Stomach smooth muscle (tissue), 2 donors: Measurements from ENCODE around the gene ARHGEF4.

Source experiments
- H3K27ac ChIP-seq: one replicate; pipeline ENCODE4 v1.7.0; 2013; ENCODE audit warnings: mild to moderate bottlenecking, low read length, inconsistent platforms
- H3K27me3 ChIP-seq, 2 donors: one replicate each; pipeline ENCODE4 v1.7.0; 2013; ENCODE audit warnings: low read length in 2 of 2; ENCODE audit not compliant: insufficient read depth in 2 of 2, control insufficient read depth in 1 of 2
- H3K36me3 ChIP-seq, 2 donors: one replicate each; pipeline ENCODE4 v1.7.0; 2013; ENCODE audit warnings: low read length in 2 of 2; ENCODE audit not compliant: control insufficient read depth in 2 of 2, insufficient read depth in 2 of 2
- H3K4me1 ChIP-seq: one replicate; pipeline ENCODE4 v1.7.0; 2013; ENCODE audit warnings: low read length; ENCODE audit not compliant: control insufficient read depth, insufficient read depth
- H3K4me3 ChIP-seq, 2 donors: one replicate each; pipeline ENCODE4 v1.7.0; 2013; ENCODE audit warnings: low read length in 2 of 2
- H3K9ac ChIP-seq, 2 donors: one replicate each; pipeline ENCODE4 v1.7.0; 2013; ENCODE audit warnings: low read length in 2 of 2, mild to moderate bottlenecking in 1 of 2
- H3K9me3 ChIP-seq, 2 donors: one replicate each; pipeline ENCODE4 v1.7.0; 2013; ENCODE audit warnings: low read length in 2 of 2; ENCODE audit not compliant: control insufficient read depth in 2 of 2
- donor health status: healthy.
- donor health status: Pancreatic carcinoma.

The ARHGEF4 gene

DNA sequence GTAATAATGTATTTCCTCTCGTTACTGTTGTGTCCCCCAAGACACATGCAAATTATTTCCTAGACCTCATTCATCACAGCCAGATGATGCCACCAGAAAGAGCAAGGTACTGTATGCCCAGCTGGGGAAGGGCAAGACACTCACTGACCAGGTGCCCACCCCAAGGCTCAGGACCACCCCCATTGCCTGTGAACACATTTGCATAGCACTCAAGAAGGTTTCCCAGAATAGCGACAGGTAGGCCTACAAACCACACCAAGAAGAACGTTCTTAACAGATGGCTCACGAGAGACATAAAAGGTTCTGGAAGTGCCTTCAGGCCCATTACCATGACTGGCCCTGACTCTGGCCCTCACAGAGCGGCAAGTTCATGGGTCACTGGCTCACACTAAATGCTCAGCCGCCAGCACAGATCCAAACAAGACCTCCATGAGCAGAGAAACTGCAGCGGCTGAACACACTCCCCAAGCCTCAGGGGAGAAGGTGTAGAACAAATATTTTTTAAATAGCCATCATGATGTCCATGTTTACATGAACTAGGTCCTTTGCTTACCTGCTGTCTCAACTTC is 212.5 kb downstream of the ARHGEF4 start:
- H3K9ac ChIP-seq, result no peak overlapping the region
- no peaks in the 10 kb centered on the region for H3K9me3 ChIP-seq
- H3K36me3 ChIP-seq, result peaks cover 37 to 62% of the 10 kb centered on the region in 2 donors
- H3K27me3 ChIP-seq, result no peaks in the 10 kb centered on the region
- no peaks in the 10 kb centered on the region for H3K4me1 ChIP-seq
- H3K4me3 ChIP-seq, result no peak overlapping the region
- H3K27ac ChIP-seq, result no peak overlapping the region

DNA sequence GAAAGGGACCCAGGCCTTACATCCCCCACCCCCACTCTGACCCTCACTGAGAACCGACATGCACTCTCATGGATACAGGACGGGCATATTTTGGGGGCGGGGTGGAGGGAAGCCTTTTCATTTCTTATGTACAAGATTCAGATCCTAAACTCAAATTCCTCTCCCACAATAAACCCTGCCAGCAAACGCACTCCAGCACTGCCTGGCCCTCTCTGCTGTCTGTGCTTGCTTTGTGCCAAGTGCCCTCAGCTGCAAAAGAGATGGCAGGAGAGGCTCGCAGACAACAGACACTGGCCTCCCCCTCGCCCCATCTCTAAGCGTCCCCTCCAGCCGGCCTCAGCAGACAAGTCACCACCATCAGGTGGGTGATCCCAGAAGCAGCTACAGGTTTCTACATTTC is 214.2 kb downstream of the ARHGEF4 start:
- Histone ChIP-seq H3K27me3 (no peaks in the 10 kb centered on the region), H3K27ac (no peak overlapping the region), H3K9me3 (no peaks in the 10 kb centered on the region), H3K4me1 (peaks cover 9% of the 10 kb centered on the region), H3K9ac (no peak overlapping the region), H3K4me3 (no peak overlapping the region), H3K36me3 (peaks cover 47 to 70% of the 10 kb centered on the region in 2 donors)

DNA sequence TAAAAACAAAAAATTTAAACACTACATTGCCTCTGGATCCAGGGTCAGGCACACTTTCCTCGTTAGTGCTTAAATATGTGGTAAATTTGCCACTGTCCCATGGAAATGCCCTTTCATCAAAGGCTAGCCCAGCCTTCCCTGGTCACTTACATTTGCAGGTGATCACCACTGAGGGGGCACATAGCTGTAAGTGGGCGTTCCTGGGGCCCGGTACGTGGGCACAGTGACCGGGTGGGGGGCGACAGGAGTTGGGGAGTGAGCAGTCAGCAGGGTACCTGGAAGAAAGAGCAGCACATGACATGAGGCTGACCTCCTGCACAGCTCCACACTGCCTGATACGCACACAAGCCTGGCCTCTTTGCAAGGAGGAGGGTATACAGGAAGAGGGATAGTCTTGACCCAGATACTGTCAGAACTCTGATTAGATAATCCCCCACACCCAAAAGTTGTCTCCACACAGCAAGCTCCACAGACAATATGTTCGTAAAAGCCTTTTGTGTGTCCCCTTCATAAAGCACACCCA is 216.1 kb downstream of the ARHGEF4 start:
- Histone ChIP-seq H3K36me3 (peaks cover 49 to 64% of the 10 kb centered on the region in 2 donors), H3K9me3 (no peaks in the 10 kb centered on the region), H3K27me3 (no peaks in the 10 kb centered on the region), H3K27ac (no peak overlapping the region), H3K4me1 (peaks cover 20% of the 10 kb centered on the region), H3K9ac (no peak overlapping the region), H3K4me3 (no peak overlapping the region)

DNA sequence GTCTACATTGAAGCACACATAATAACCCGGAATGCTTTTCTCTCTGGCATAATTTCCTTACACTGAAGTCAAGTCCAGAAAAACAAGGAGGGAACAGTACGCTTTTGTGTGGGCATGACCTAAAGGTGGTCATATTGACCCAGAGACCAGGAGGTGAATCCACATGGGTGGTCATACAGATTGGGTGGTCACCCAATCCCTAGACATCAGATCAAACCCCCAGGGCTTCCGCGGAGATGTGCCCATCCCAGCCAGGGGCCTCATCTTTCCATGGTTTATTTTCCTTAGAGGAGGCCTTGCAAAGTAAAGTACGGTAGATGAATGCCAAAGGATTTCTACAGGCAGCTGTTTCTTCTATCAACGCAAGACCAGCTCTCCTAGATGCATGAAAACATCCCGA is 217.8 kb downstream of the ARHGEF4 start:
- Histone ChIP-seq H3K4me1 (peaks cover 20% of the 10 kb centered on the region), H3K36me3 (peaks cover 41 to 54% of the 10 kb centered on the region in 2 donors), H3K9ac (no peak overlapping the region), H3K27ac (no peak overlapping the region), H3K4me3 (no peak overlapping the region), H3K27me3 (no peaks in the 10 kb centered on the region), H3K9me3 (no peaks in the 10 kb centered on the region)

DNA sequence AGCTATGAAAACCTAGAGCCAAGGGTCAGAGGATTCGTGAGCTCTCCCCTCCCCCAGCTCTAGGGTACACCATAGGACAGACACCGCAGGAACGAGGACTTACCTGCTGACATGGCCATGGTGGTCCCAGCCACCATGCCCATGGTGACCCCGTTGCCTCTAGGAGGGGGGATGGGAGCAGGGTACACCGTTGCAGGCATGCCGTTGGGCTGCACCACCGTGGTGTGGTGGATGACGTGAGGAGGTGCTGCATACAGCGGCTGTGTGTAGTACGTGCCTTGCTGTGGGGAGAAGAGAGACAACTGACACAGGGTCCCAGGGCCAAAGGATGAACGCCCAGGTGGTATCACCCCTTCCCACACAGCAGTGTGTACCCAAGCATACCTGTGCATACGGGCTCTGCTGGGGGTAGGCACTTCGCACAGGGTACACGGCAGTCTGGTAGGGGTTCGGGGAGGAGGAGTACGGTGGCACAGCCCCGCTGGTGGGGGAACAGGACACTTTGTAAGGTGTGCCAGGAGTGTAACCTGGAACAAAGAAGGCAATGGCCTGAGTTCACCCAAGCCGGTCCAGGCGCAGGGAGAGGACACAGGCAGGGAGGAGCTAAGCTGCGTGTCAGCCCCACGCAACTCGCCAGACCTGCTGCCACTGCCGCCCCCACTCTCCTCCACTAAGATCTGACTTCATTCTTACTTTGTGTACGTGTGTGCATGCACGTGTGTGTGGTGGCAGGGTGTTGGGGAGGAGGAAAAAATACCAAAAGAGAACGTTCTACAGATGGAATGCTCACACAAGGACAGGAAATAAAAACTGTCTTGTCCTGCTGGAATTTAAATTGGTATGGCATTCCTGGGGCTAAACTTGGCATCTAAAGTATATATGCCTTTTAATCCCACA is 218.7 kb downstream of the ARHGEF4 start:
- Histone ChIP-seq H3K9ac (no peak overlapping the region), H3K27me3 (no peaks in the 10 kb centered on the region), H3K4me3 (peak overlapping the region in 1 of 2 donors; percentile 8), H3K27ac (no peak overlapping the region), H3K36me3 (peaks cover 36 to 47% of the 10 kb centered on the region in 2 donors), H3K9me3 (no peaks in the 10 kb centered on the region), H3K4me1 (peaks cover 20% of the 10 kb centered on the region)

DNA sequence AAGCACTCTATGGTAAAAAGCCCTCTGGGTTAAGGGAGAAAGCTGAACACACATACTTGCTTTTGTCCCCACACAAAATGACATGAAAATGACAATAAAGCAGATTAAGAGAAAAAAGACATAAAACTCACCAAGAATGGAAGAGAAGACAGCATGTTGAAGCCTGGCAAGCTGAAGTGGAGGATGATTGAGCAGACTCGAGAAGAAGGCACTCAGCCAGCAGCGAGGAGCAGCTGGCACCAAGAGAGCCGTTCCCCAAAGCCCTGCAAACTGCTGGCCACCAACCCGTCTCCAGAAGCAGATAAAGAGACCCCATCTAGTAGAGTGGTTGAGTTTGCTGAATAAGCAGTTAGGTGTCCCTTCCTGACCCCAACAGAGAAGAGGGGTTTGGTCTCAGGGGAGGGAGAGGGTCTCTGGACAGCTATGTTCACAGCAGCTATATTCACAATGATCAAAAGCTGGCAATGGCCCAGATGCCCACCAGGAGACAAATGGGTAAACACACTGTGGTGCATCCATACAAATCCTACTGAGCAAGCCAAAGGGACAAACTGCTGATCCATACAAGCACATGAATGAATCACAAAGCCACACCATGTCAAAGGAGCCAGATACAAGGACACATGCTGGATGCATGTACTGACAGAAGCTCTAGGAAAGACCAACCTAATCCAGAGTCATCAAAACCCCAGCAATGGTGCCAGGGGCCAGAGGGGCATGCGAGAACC is 219.7 kb downstream of the ARHGEF4 start:
- Histone ChIP-seq H3K4me3 (peak overlapping the region in 1 of 2 donors; percentile 17), H3K27me3 (no peaks in the 10 kb centered on the region), H3K9me3 (no peaks in the 10 kb centered on the region), H3K36me3 (peaks cover 36 to 42% of the 10 kb centered on the region in 2 donors), H3K4me1 (peaks cover 20% of the 10 kb centered on the region), H3K9ac (no peak overlapping the region), H3K27ac (no peak overlapping the region)

DNA sequence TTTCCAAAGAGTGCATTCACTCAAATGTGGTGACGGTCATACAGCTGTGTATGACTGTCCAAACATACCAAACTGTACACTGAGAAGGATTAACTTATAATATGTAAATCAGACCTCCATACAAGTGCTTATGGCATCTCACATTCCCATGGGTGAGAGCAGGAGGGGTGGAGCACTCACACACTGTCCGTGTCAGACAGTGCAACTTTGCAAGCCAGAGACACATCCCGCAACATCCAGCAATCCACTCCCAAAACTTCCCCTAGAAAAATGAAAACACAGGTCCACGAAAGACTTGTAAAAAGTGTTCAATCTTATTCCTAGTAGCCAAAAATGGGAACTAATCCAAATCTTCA is 220.2 kb downstream of the ARHGEF4 start:
- Histone ChIP-seq H3K9me3 (no peaks in the 10 kb centered on the region), H3K9ac (no peak overlapping the region), H3K4me3 (no peak overlapping the region), H3K36me3 (peaks cover 32 to 38% of the 10 kb centered on the region in 2 donors), H3K27ac (no peak overlapping the region), H3K27me3 (no peaks in the 10 kb centered on the region), H3K4me1 (peaks cover 20% of the 10 kb centered on the region)

DNA sequence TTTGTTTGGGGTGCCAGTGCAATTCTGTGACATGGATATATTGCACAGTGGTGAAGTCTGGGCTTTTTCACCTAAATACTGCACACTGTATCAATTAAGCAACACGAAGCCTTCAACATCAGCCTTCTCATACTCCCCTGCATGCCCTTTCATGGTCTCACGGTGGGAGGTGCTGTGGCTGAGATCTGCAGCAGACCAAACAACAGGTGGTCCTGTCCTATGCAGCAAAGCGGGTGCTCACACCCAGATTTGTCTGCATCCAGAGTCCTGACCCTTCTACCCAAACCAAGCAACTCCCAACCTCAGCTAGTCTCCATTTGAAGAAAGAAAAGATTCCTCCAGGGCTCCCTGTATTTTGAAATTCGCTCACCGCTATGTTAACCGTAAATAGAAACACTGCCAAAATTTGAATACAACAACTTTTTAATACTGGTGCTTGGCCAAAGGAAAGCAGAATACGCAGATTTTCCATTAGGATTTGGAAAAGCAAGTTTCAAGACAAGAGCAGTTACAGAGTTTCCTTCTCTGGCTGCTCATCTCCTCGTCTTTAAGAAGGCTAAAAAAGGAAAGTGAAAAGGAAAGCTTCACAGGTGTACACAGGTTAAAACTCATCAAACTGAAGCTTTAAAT is 221.6 kb downstream of the ARHGEF4 start:
- Histone ChIP-seq H3K4me1 (peaks cover 20% of the 10 kb centered on the region), H3K36me3 (peaks cover 19 to 26% of the 10 kb centered on the region in 2 donors), H3K27me3 (no peaks in the 10 kb centered on the region), H3K27ac (no peak overlapping the region), H3K9me3 (no peaks in the 10 kb centered on the region), H3K4me3 (no peak overlapping the region), H3K9ac (no peak overlapping the region)

DNA sequence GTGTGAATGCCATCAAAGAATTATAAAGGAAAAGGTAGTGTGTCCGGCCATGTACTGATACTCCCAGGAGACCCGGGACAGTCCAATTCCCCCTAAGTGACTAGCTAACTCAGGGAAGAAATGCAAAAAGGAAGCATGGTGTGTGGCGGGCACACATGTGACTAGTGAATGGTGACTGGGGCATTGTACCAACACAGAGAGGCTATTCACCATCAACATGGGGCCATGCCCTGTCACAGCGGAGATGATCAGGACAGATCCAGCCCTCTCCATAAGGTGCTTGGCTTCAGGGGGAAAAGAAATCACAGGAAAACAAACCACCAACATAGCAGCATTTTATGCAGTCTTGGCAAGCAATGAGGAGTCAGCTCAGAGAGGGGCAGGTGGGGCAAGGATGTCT is 222.2 kb downstream of the ARHGEF4 start:
- Histone ChIP-seq H3K27ac (no peak overlapping the region), H3K4me3 (no peak overlapping the region), H3K4me1 (peaks cover 20% of the 10 kb centered on the region)

DNA sequence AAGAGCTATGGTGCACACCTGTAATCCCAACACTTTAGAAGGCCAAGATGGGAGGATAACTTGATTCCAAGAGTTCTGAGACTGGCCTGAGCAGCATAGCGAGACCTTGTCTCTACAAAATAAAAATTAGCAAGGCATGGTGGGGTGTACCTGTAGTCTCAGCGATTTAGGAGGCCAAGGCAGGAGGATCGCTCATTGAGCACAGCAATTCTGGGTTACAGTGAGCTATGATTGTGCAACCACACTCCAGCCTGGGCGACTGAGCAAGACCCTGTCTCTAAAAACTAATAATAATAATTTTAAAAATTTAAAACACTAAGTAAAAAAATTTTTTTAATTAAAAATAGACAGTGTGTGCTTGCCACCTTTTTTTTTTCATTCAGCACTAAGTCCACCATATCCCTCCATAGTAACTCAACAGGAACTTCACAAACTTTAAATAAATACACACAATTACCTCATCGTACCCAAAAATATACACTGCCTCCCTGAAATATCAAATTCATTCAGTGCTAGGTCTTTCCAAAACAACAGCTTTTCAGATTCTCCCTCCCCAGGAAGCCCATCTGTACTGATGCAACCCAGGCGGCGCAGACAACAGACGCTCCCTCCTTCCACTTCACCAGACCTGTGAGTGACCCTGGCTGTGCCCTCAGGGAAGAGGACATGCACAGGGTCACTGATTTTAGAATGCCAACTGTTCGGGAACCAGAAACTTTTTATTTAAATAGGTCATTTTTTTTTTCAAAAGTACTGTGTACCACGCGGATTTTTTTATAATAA is 227.0 kb downstream of the ARHGEF4 start:
- H3K27ac ChIP-seq, result no peak overlapping the region
- H3K27me3 ChIP-seq, result no peaks in the 10 kb centered on the region
- no peak overlapping the region for H3K4me3 ChIP-seq
- peaks cover 11% of the 10 kb centered on the region for H3K4me1 ChIP-seq
- H3K9me3 ChIP-seq, result no peaks in the 10 kb centered on the region
- H3K36me3 ChIP-seq, result peaks cover 0 to 7% of the 10 kb centered on the region in 2 donors
- H3K9ac ChIP-seq, result no peak overlapping the region

More for the DNA sequence above, 222.2 kb downstream of the ARHGEF4 start:
- no peaks in the 10 kb centered on the region for H3K27me3 ChIP-seq
- H3K9ac ChIP-seq, result no peak overlapping the region
- H3K36me3 ChIP-seq, result peaks cover 17 to 21% of the 10 kb centered on the region in 2 donors
- no peaks in the 10 kb centered on the region for H3K9me3 ChIP-seq
